ENCODE data around the gene WWP2.

DNA sequence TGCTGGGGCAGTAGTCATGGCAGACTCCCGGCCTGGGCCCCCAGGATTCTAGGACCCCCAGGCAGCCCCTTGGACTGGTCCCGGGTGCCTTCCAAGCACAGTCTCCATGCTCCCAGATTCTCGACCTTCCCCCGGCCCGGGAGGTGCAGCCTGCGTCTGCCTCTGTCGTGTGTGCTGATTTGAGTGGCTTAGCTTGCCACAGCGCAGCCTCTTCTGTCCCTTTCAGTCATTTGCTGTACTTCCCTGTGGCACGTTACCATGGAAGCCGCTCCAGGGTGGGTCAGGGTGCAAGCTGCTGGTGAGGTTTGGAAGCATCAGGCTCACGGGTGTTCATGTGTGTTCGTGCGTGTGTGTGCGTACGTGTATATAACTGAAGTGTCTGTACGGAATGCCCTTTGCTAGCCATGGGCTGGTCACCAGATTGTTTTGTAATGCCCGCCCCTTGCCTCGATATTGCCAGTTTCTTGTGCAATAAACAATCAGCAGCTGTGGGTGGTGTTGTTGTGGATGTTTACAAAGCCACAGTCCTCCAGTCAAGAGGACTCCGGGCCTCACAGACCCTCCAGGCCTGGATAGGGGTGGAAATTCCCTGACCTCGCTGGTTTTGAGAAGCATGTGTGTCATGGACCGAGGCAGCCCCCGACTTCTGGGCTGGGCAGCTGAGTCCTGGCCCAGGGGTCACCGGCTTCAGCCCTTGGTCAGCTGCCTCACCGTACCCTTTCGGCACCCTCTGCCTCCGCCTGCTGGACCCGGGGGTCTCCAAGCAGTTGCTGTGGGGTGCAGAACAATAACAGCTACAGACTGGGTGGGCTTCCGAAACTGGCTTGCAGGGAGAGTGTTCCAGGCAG, 179.3 kb downstream of the WWP2 start:
- no peak for TF ChIP-seq BHLHE40 (IDR thresholded peaks at IDR 0.05; ENCODE audit: borderline replicate concordance)
- no peak for TF ChIP-seq SUZ12 (IDR thresholded peaks at IDR 0.05)
- no peak for TF ChIP-seq FOXA1 (IDR thresholded peaks at IDR 0.05)
- no peak for TF ChIP-seq HDGF (IDR thresholded peaks at IDR 0.05; ENCODE audit: borderline replicate concordance)
- TF ChIP-seq ZNF384 (IDR thresholded peaks at IDR 0.05): no peak
- no peak for TF ChIP-seq FOXK2 (IDR thresholded peaks at IDR 0.05)

All from HEK293T (cell line).